Thoracic aorta (tissue), 2 donors: ENCODE data around the gene ROR1. TPM values are rescaled to one million over a fixed set of nuclear protein-coding genes. Genes with fewer than 3 reads are reported as not detected.

ENCODE experiments used
- ATAC-seq: fragments of 150-250 bp; one replicate; pipeline ENCODE4 v1.8.0; 2017; ENCODE audit warnings: low read depth; ENCODE audit not compliant: insufficient number of reproducible peaks, low FRiP score
- DNase-seq: peaks from one replicate; pipeline ENCODE4 v3.0.0-alpha.2; 2020; ENCODE audit warnings: low spot score
- H3K27ac ChIP-seq, 2 donors: fragments of 200-600 bp; sonication (generic); 1 replicate in 1 of 2; 2 replicates in 1 of 2; pipeline ENCODE4 v1.5.1; 2016; ENCODE audit warnings: mild to moderate bottlenecking in 2 of 2, moderate library complexity in 2 of 2
- H3K27me3 ChIP-seq: fragments of 200-600 bp; sonication (generic); replicated peaks from 2 replicates; pipeline ENCODE4 v1.6.0; 2016; ENCODE audit warnings: mild to moderate bottlenecking; ENCODE audit not compliant: insufficient read depth
- H3K36me3 ChIP-seq: fragments of 200-600 bp; sonication (generic); one replicate; pipeline ENCODE4 v1.5.1; 2016
- H3K4me1 ChIP-seq, 2 donors: fragments of 200-600 bp; sonication (generic); 1 replicate in 1 of 2; 2 replicates in 1 of 2; pipeline versions ENCODE4 v1.5.1 to v1.6.0; 2016; ENCODE audit warnings: low read depth in 2 of 2, mild to moderate bottlenecking in 1 of 2; ENCODE audit not compliant: control insufficient read depth in 1 of 2
- H3K4me3 ChIP-seq: fragments of 200-600 bp; sonication (generic); 2 replicates; pipeline ENCODE4 v1.5.1; 2016; ENCODE audit warnings: mild to moderate bottlenecking
- H3K9me3 ChIP-seq: fragments of 200-600 bp; sonication (generic); 2 replicates; pipeline ENCODE4 v1.5.1; 2016
- CTCF ChIP-seq: fragments of 200-600 bp; sonication (generic); IDR thresholded peaks from one replicate; pipeline ENCODE4 v1.5.1; 2019; ENCODE audit warnings: antibody characterized with exemption
- total RNA-seq, 2 donors: library from RNA; depleted of rRNA; stranded (reverse); fragments of >200 nt; gene quantifications; one replicate each; pipeline versions ENCODE4 v1.1.0 to v1.2.3, GENCODE V29; 2016

ROR1 gene
- total RNA-seq, 2 donors from 2014 or later = 41.2 to 51.8 TPM

- no peak overlapping the region for H3K4me3 ChIP-seq
- H3K36me3 ChIP-seq = no peaks in the 10 kb centered on the region
- H3K4me1 ChIP-seq = peaks cover 28 to 62% of the 10 kb centered on the region in 2 donors
- H3K27ac ChIP-seq = no peak overlapping the region
- no peak for DNase-seq
- no peaks in the 10 kb centered on the region for H3K27me3 ChIP-seq
- no peak for TF ChIP-seq CTCF
- no peak for ATAC-seq
- peaks cover 5% of the 10 kb centered on the region for H3K9me3 ChIP-seq
These were observed 180.4 kb downstream of the ROR1 start for GRCh38 chr1:63954187-63954586.

DNA sequence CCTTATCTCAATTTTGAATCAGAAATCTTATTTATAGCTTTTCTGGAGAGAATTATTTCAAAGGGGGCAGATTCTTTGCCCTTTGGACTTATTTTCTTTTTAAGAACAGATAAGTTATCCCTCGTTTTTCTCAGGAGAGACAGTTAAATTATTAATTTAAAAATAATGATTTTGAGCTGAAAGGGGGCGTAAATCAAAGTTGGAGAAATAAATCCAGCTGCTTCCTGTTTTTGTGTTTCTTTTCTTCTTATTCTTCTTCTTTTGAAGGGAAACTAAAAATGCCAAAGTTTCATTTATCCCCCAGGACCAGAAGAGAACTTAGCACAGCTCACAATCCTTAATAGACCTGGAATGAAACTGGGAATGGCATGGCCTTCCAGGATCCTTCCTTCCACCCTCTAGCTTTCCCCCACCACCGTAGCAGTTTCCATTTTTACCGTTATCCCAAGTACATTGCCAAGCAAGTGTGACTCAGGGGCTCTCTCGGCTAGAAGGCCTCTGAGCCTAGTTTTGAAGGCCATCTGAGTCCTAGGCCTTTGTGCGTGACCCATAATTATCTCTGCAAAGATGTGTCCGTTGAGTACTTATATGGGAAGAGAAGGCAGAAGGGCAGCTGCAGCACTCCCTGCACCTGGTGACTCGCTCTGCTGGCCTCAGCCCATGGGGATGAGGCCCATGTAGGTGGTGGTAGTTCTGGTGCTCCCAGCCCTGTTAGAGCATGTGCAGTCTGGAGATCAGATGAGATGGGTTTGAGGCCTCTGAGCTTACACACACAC lies 181.7 kb downstream of the ROR1 start:
- no peak for TF ChIP-seq CTCF
- Histone ChIP-seq H3K36me3 (no peaks in the 10 kb centered on the region), H3K27ac (peak overlapping the region; percentile 62 to 73), H3K4me3 (no peak overlapping the region), H3K27me3 (no peaks in the 10 kb centered on the region), H3K9me3 (peaks cover 5% of the 10 kb centered on the region), H3K4me1 (peaks cover 25 to 57% of the 10 kb centered on the region in 2 donors)
- ATAC-seq (peak; percentile 5), DNase-seq (no peak)

DNA sequence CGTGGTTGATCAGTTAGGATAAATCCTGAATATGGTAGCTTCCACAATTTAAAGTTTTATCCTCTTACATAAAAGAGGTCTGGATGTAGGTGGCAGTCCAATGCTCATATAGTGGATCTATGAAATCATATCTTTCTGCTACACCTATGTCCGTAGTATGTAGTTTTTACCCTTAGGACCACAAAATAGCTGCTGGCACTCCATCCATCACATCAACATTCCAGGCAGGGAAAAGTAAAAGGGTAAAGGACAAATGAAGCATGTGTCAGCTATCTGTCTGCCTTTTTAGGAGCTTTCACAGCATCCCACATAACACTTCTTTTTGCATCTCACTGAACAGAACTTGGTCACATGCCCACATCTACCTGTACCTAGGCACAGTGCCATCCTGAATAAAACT lies 184.7 kb downstream of the ROR1 start:
- no peak for ATAC-seq
- H3K27me3 ChIP-seq = no peaks in the 10 kb centered on the region

DNA sequence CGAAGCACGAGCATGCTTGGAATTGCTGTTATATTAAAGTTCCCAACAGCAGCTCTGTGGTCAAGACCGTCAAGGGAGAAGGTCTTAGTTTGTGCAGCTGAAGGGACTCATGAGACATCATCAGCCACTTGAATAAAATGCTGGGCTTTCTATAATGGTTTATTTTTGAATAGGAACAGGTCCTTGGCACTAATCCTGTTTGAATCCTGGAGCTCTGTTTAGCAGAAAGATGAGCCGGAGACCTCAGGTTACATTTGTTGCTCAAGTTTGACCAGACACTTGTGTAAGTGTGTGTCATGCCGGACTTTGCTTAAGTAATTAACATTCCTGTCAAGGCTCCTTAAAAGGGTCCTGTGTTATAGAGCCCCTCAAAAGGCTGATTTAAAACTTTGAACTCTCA lies 186.5 kb downstream of the ROR1 start:
- no peak overlapping the region for H3K4me3 ChIP-seq
- H3K9me3 ChIP-seq = no peaks in the 10 kb centered on the region
- no peak for TF ChIP-seq CTCF
- no peaks in the 10 kb centered on the region for H3K27me3 ChIP-seq
- H3K27ac ChIP-seq = no peak overlapping the region
- peaks cover 13 to 50% of the 10 kb centered on the region in 2 donors for H3K4me1 ChIP-seq
- no peak for ATAC-seq
- H3K36me3 ChIP-seq = no peaks in the 10 kb centered on the region
- no peak for DNase-seq

More for the DNA sequence above, 184.7 kb downstream of the ROR1 start:
- DNase-seq = no peak
- TF ChIP-seq CTCF = no peak
- Histone ChIP-seq H3K36me3 (no peaks in the 10 kb centered on the region), H3K9me3 (peaks cover 5% of the 10 kb centered on the region), H3K4me1 (peaks cover 13 to 46% of the 10 kb centered on the region in 2 donors), H3K27ac (no peak overlapping the region), H3K4me3 (no peak overlapping the region)

- DNase-seq = no peak
- ATAC-seq = no peak
- TF ChIP-seq CTCF = no peak
- H3K4me1 ChIP-seq = peaks cover 18 to 70% of the 10 kb centered on the region in 2 donors
- H3K4me3 ChIP-seq = peak overlapping the region; percentile 30
- no peaks in the 10 kb centered on the region for H3K9me3 ChIP-seq
- no peaks in the 10 kb centered on the region for H3K36me3 ChIP-seq
- H3K27ac ChIP-seq = peak overlapping the region; percentile 42 to 49
- H3K27me3 ChIP-seq = no peaks in the 10 kb centered on the region
These were observed 192.2 kb downstream of the ROR1 start for GRCh38 chr1:63966016-63966415.
